NCI-H526 treated with DMSO at 0.1 percent for 48 hours (cell line): ENCODE data around the gene DOCK1.

Source experiments
- DNase-seq: peaks from one replicate; lab custom pipeline; 2025; lab: John Stamatoyannopoulos, UW

DOCK1 gene

GRCh38 chr10:127011174-127011573 lies 105.9 kb downstream of the DOCK1 start:
- no peak for DNase-seq

GRCh38 chr10:127012071-127012768 lies 107.0 kb downstream of the DOCK1 start:
- DNase-seq = no peak

- no peak for DNase-seq
These were observed 107.5 kb downstream of the DOCK1 start for GRCh38 chr10:127012769-127013152.

GRCh38 chr10:127013211-127013656 lies 108.0 kb downstream of the DOCK1 start:
- no peak for DNase-seq

GRCh38 chr10:127013691-127014473 lies 108.7 kb downstream of the DOCK1 start:
- DNase-seq = no peak

GRCh38 chr10:127014671-127015070 lies 109.4 kb downstream of the DOCK1 start:
- no peak for DNase-seq

GRCh38 chr10:127015373-127015772 lies 110.1 kb downstream of the DOCK1 start:
- DNase-seq = no peak

- no peak for DNase-seq
These were observed 111.1 kb downstream of the DOCK1 start for GRCh38 chr10:127016331-127016730.

GRCh38 chr10:127017541-127018297 lies 112.5 kb downstream of the DOCK1 start:
- no peak for DNase-seq

- DNase-seq = no peak
These were observed 113.0 kb downstream of the DOCK1 start for GRCh38 chr10:127018298-127018650.

- no peak for DNase-seq
These were observed 113.5 kb downstream of the DOCK1 start for GRCh38 chr10:127018766-127019165.

GRCh38 chr10:127020260-127020659 lies 115.0 kb downstream of the DOCK1 start:
- no peak for DNase-seq

- DNase-seq = no peak
These were observed 116.6 kb downstream of the DOCK1 start for GRCh38 chr10:127021801-127022200.

- DNase-seq = no peak
These were observed 119.6 kb downstream of the DOCK1 start for GRCh38 chr10:127024685-127025435.

- no peak for DNase-seq
These were observed 122.6 kb downstream of the DOCK1 start for GRCh38 chr10:127027786-127028185.

- no peak for DNase-seq
These were observed 123.3 kb downstream of the DOCK1 start for GRCh38 chr10:127028556-127028955.

- no peak for DNase-seq
These were observed 123.8 kb downstream of the DOCK1 start for GRCh38 chr10:127029061-127029460.

- DNase-seq = peak; percentile 17
These were observed 128.2 kb downstream of the DOCK1 start for GRCh38 chr10:127033216-127034033.

- DNase-seq = no peak
These were observed 128.9 kb downstream of the DOCK1 start for GRCh38 chr10:127034034-127034633.

GRCh38 chr10:127034790-127035189 lies 129.6 kb downstream of the DOCK1 start:
- no peak for DNase-seq

GRCh38 chr10:127035827-127036226 lies 130.6 kb downstream of the DOCK1 start:
- no peak for DNase-seq
